HL-60 (cell line): Measurements from ENCODE around the gene CCP110.

Experiments
- DNase-seq, 2 experiments: peaks; one replicate each; pipeline ENCODE4 v3.0.0-alpha.2; 2010 to 2020; ENCODE audit warnings: low read depth in 1 of 2, low spot score in 1 of 2
- H3K27ac ChIP-seq: fragments of 250-450 bp; sonication (Bioruptor Pico); replicated peaks from 2 replicates; pipeline ENCODE4 v1.5.1; 2020; ENCODE audit warnings: mild to moderate bottlenecking, moderate library complexity
- H3K27me3 ChIP-seq: fragments of 250-450 bp; sonication (Bioruptor Pico); 2 replicates; pipeline ENCODE4 v1.5.1; 2021; ENCODE audit warnings: mild to moderate bottlenecking, moderate library complexity; ENCODE audit not compliant: insufficient read depth, poor library complexity, severe bottlenecking
- H3K4me3 ChIP-seq: replicated peaks from 2 replicates; pipeline ENCODE4 v1.5.1; 2011; ENCODE audit warnings: mild to moderate bottlenecking, control low read depth, low read length; ENCODE audit not compliant: insufficient read depth
- CTCF ChIP-seq: IDR thresholded peaks from one replicate; pipeline ENCODE4 v1.5.1; 2011; ENCODE audit warnings: low read length, control low read depth, inconsistent platforms; ENCODE audit not compliant: insufficient read depth
- GABPA ChIP-seq: IDR thresholded peaks from 2 replicates; pipeline ENCODE4 v1.6.1; 2012; ENCODE audit warnings: low read depth
- POLR2AphosphoS5 ChIP-seq: IDR thresholded peaks from 2 replicates; pipeline ENCODE4 v1.6.1; 2012; ENCODE audit warnings: low read depth
- REST ChIP-seq: IDR thresholded peaks from 2 replicates; pipeline ENCODE4 v1.6.1; 2012; ENCODE audit warnings: low read depth; ENCODE audit not compliant: insufficient replicate concordance
- SPI1 ChIP-seq: IDR thresholded peaks from 2 replicates; pipeline ENCODE4 v1.6.1; 2012; ENCODE audit warnings: low read depth, mild to moderate bottlenecking, borderline replicate concordance

CCP110 gene

GRCh38 chr16:19479302-19479721 lies 44.4 kb upstream of the CCP110 start:
- Histone ChIP-seq H3K27me3 (no peaks in the 10 kb centered on the region), H3K27ac (no peak overlapping the region), H3K4me3 (no peak overlapping the region)
- TF ChIP-seq POLR2AphosphoS5 (no peak), SPI1 (no peak), GABPA (no peak), REST (no peak), CTCF (no peak)
- DNase-seq: no peak

GRCh38 chr16:19481296-19481695 lies 42.4 kb upstream of the CCP110 start:
- H3K27me3 ChIP-seq: no peaks in the 10 kb centered on the region
- no peak for DNase-seq
- no peak overlapping the region for H3K4me3 ChIP-seq
- TF ChIP-seq REST (no peak), CTCF (no peak), GABPA (no peak), POLR2AphosphoS5 (no peak), SPI1 (no peak)
- H3K27ac ChIP-seq: no peak overlapping the region

GRCh38 chr16:19481769-19482168 lies 42.0 kb upstream of the CCP110 start:
- no peak for DNase-seq
- TF ChIP-seq POLR2AphosphoS5: no peak
- no peak for TF ChIP-seq GABPA
- no peak for TF ChIP-seq SPI1
- no peak for TF ChIP-seq REST
- no peak for TF ChIP-seq CTCF
- no peak overlapping the region for H3K27ac ChIP-seq
- H3K27me3 ChIP-seq: no peaks in the 10 kb centered on the region
- H3K4me3 ChIP-seq: no peak overlapping the region
